ENCODE results near the gene LDAF1.

Gene LDAF1

GRCh38 chr16:21197112-21197511, 38.6 kb downstream of the LDAF1 start:
- DNase-seq (ENCODE audit: low spot score) = no peak

DNA sequence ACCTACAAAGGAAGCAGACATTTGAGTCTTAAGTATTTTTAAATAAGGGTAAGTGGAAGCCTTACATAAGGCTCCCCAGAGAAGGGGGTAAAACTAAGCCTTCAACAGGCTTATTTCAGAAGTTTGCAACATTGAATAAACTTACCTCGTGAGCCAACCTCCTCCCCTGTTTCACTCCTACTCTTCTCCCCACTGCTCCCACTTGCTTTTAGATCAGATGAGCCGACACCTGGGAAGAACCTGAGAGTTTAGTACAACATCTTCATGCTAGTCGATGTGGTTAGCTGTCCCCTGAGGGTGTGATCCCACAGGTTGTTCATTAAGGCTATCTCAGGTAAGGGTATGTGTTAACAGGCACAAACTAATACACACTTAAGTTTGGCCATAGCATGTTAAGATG, 39.1 kb downstream of the LDAF1 start:
- DNase-seq (ENCODE audit: low spot score) = no peak

DNA sequence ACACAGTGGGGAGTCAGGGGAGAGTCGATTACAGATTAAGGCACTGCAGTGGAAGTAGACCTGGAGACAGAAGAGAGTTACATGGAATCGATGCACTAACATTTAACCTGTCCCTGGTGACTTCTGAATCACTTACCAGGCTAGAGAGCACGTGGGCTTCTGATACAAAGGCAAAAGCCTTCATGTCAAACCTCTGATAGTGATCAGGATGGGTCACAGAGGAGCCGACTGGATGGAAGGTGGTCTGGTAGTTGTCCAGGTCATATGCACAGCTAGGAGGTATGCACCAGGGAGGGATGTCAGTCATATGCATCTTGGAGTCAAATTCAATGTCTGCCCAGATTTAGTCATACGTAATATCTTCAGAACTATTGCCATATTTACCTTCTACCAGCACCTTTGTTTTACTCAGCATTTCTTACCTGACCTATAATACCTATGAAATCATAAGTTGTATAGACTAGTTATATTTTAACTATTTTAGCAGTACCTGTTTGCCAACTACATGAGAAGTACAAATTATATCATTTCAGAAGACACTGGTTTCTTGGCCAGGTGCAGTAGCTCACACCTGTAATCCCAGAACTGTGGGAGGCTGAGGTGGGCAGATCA, 41.2 kb downstream of the LDAF1 start:
- DNase-seq (ENCODE audit: low spot score) = no peak

- no peak for DNase-seq (ENCODE audit: low spot score)
These were observed 44.8 kb downstream of the LDAF1 start for GRCh38 chr16:21203155-21203797.

GRCh38 chr16:21205303-21205702, 46.8 kb downstream of the LDAF1 start:
- no peak for DNase-seq (ENCODE audit: low spot score)

DNA sequence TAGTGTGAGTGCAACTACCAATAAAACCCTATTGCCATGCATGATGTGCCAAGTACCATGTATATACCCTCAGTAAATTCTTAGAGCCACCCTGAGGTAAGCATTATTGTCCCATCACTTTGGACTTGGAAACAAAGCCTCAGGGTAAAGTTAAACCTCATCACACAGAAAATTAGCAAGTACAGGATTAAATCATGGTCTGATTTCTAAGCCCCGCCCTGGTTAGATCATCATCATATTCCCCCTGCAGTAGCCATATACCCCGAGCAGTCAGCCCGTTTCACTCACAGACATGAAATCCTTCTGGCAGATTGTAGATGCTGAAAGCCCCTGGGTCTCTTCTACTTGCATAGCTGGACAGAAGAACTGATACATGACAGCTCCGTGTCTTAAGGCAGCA, 48.1 kb downstream of the LDAF1 start:
- no peak for DNase-seq (ENCODE audit: low spot score)

- DNase-seq (ENCODE audit: low spot score) = no peak
These were observed 50.2 kb downstream of the LDAF1 start for GRCh38 chr16:21208446-21209230.

DNA sequence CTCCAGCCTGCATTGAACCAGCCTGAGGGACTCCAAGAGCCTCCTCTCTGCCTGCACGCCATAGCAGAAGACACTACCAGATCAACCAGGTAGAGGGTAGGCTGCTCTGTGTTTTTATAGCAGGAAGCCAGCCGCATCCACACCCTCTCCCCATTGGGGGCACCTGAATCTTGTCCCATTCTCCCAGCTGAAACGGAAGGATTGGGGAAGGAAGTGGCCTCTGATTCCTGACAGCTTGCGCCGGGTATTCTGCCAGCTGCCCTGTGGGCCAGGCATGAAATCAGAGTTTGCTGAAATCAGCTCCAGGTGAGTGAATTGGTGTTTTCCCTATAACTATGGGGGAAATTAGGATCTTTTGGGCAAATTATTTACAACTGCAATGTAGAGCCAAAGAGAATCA, 53.0 kb downstream of the LDAF1 start, which contains the start of gene ZP2:
Gene ZP2, minus strand, starts transcription at position 89 of the 400 bp plus-strand sequence. Its CDS starts 27 bp downstream, at position 62.
- DNase-seq (ENCODE audit: low spot score) = no peak

- DNase-seq (ENCODE audit: low spot score) = no peak
These were observed 55.6 kb downstream of the LDAF1 start for GRCh38 chr16:21214086-21214485.

DNA sequence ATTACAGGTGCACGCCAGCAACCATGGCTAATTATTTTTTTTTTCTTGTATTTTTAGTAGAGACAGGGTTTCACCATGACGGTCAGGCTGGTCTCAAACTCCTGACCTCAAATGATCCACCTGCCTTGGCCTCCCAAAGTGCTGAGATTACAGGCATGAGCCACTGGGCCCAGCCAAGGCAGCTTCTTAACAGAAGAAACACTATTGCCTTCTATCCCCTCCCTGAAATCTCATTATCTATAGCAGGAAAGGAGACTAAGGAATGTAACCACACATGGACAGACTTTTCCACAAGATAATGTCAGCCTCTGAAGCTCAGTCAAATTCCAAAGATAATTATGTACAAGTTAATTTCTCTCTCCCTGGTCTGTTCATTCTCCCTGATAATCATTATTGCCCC, 58.6 kb downstream of the LDAF1 start:
- no peak for DNase-seq (ENCODE audit: low spot score)

DNA sequence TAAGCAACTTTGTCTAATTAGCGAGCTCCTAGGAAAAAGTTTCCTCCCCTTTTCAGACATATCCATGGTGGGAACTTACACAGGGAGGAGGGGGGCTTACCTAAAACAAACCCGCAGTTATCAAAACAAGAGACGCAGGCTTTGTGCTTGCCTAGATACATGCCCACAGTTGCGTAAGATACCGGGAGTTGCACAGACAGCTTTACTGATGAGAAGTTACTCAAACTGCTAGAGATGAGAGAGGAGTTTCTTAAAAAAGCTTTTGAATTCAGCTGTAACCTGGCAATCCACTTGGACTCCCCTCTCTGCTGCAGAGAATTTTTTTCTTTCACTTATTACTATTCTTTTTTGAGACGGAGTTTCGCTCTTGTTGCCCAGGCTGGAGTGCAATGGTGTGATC, 59.7 kb downstream of the LDAF1 start:
- no peak for DNase-seq (ENCODE audit: low spot score)

DNA sequence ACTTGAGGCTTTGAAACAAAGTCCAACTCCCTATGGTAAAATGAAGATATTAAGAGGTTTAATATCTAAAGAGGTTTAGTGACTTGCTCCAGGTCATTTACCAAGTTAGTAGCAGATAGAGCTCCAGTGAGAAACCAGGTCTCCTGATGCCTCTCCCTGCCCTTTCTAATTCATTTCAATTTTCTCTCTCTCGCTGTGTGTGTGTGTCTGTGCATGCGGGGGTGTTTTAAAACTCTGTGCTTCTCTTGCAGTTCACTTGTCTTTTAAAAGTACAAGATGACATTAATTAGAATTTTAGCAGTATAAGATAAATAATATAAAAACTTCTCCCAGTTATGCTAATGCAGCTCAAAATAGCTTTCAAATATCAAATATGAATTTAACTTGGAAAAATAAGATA, 61.1 kb downstream of the LDAF1 start:
- no peak for DNase-seq (ENCODE audit: low spot score)

- no peak for DNase-seq (ENCODE audit: low spot score)
These were observed 64.2 kb downstream of the LDAF1 start for GRCh38 chr16:21222495-21223337.

DNA sequence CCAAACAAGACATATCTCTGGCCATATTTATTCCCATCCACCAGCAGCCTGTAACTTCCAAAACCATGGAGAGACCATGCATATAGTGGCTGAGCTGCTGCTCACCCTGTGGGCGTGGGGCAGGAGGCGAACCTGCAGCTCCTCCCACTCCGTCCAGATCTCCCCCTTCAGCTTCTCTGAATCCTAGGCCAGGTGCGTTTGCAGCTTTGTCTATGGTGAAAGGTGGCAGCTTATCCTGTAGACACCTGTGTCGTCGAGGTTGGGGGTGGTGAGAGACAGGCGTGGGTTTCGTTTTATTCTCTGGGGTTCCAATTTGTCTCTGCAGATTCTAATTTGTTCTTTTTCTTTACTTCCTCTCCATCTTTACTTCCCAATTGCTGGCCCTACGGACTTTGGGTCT, 65.3 kb downstream of the LDAF1 start:
- DNase-seq (ENCODE audit: low spot score) = no peak

DNA sequence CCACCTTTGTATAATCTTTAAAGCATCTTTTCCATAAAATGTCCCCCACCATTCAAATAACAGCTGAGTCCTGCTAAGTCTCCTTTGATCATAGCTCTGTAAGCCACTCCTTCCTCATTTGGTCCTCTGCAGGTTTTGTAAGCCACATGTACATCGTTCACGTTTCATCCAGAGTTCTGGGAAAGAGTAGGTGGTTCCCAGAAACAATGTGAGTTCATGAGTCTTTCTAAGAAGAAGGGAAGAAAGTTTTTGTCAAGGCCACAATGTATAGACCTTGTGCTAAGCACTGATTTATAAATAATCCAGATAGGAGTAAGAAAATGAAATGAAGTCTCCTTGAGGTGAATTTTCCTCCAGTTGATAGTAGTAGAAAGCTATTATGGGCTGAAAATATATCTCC, 66.3 kb downstream of the LDAF1 start:
- DNase-seq (ENCODE audit: low spot score) = no peak

- no peak for DNase-seq (ENCODE audit: low spot score)
These were observed 68.3 kb downstream of the LDAF1 start for GRCh38 chr16:21226749-21227148.

- DNase-seq (ENCODE audit: low spot score) = no peak
These were observed 69.4 kb downstream of the LDAF1 start for GRCh38 chr16:21227866-21228265.

- DNase-seq (ENCODE audit: low spot score) = no peak
These were observed 69.9 kb downstream of the LDAF1 start for GRCh38 chr16:21228361-21228872.

All from HuH-7.5 (cell line).